CD1c-positive myeloid dendritic cell (primary cell): ENCODE measurements around the gene IVD.

Experiments
- DNase-seq: peaks from one replicate; pipeline ENCODE4 v3.0.0-alpha.2; 2016; ENCODE audit errors: extremely low spot score

Gene IVD

DNA sequence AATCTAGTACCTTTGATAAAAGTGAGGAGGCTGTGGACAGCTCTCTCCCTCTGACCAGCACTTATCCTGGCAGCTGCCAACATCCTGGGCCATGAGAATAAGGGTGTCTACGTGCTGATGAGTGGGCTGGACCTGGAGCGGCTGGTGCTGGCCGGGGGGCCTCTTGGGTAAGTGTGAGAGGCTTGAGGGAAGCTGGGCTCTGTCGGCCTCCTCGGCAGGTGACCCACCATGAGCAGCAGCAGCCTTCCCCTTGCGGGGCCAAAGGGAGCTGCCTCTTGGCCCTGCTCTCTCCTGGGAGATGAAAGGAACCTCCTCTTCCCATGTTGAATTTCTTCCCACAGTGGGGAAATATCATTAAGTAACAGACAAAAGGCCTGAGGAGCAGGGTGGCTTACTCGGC lies 9.2 kb downstream of the IVD start:
- DNase-seq = no peak

DNA sequence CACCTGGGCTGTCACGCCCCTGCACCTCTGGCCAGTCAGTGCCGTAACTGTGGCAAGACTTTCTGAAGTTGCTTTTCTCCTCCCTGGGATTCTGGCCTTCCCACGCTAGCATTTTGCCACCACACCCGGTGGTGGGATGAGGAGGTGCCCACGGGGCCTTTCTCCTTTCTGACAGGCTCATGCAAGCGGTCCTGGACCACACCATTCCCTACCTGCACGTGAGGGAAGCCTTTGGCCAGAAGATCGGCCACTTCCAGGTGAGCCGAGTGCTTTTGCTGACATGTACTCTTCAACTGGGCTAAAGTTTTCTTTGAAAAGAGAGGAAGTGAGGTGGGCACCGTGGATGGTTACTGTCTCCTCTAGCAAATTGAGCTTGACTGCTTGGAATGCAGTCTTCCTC lies 9.6 kb downstream of the IVD start:
- DNase-seq = no peak

DNA sequence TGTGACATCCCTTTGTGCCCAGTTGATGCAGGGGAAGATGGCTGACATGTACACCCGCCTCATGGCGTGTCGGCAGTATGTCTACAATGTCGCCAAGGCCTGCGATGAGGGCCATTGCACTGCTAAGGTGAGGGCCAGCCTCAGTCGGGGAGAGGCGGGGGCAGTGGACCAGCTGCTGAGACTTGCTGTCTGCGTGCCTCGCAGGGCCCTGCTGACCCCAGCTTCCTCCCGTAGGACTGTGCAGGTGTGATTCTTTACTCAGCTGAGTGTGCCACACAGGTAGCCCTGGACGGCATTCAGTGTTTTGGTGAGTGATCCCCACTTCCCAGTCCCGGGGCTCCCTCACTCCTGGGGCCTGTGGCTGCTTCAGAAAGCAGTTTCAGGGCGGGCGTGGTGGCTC lies 10.5 kb downstream of the IVD start:
- DNase-seq = no peak

GRCh38 chr15:40418126-40418525 lies 12.5 kb downstream of the IVD start:
- no peak for DNase-seq

GRCh38 chr15:40420071-40420713 lies 14.6 kb downstream of the IVD start:
- DNase-seq = no peak

GRCh38 chr15:40420793-40421192 lies 15.2 kb downstream of the IVD start:
- no peak for DNase-seq

- DNase-seq = peak; percentile 86
These were observed 15.9 kb downstream of the IVD start for GRCh38 chr15:40421246-40422157.

- DNase-seq = no peak
These were observed 19.0 kb downstream of the IVD start for GRCh38 chr15:40424483-40425115.

DNA sequence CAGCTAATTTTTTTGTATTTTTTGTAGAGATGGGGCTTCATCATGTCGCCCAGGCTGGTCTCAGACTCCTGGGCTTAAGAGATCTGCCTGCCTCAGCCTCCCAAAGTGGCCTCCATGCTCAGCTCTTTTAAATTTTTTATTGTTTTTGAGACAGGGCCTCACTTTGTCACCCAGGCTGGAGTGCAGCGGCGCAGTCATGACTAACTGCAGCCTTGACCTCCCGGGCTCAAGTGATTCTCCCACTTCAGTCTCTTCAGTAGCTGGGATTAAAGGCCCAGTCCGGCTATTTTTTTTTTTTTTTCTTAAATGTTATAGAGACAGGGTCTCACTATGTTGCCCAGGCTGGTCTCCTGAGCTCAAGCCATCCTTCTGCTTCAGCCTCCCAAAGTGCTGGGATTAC lies 20.1 kb downstream of the IVD start:
- DNase-seq = no peak

DNA sequence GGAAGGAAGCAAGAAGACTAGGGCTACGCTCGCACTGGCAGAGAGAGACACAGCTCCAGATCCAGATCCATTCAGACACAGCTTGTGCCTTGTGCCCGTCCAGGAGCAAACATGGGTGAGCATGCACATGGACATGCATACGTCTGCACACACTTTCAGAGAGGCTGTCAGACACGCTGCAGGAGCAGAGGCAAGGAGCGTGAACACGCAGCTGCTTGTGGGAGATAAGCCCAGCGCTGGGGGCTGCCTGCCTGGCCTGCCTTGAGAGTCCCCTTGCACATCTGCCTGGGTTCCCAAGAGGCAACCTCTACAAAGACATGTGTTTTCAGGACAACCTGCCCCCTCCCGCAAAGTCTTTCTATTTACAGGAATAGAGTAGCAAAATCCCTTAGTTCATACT lies 21.6 kb downstream of the IVD start:
- no peak for DNase-seq

DNA sequence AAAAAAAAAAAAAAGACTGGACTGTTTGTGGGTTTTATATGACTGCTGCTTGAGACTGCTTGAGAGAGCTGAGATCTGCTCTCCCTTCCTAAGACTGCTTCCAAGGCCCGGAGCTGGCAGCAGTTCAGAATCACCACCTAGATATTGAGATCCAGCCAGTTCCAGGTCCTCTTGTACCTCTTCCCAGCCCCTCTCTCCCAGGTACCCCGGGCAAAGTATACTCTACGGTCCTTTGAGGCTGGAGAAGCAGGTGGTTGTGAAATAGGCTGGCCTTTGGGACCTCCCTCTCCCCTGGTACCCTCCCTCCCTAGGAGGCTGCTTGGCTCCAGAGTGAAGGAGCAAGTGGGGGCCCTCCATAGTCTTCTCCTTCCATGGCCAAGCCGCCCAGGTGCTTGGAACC lies 22.6 kb downstream of the IVD start:
- DNase-seq = no peak

DNA sequence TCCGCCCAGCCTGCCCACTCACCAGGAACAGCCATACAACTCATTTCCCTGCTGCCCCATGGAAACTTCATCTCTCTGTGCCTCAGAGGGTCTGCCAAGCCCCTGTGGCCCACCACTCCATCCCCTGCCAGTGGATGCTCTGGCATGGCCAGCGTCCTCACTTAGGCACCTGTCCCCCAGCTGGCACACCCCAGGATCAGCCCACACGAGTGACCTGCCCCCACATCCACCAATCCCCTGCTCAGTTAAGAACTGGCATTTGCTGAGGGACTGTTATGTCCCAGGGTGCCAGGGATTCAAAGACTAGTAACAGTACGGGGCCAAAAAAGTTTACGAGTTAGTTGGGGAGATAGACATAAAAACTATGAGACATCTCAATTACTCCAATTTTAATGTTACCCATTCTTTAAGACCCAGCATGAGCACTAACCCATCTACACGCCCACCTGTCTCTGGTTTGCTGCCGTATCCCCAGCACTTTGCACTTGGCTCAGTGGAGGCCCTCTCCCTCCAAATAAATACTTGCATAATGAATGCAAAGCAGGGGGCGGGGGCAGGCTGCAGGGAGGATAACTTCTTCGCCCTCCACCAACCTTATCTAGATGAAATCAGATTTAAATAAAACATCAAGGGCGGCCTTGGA lies 23.6 kb downstream of the IVD start:
- DNase-seq = no peak

GRCh38 chr15:40430271-40430805 lies 24.7 kb downstream of the IVD start:
- no peak for DNase-seq

GRCh38 chr15:40435023-40435709 lies 29.6 kb downstream of the IVD start:
- no peak for DNase-seq

DNA sequence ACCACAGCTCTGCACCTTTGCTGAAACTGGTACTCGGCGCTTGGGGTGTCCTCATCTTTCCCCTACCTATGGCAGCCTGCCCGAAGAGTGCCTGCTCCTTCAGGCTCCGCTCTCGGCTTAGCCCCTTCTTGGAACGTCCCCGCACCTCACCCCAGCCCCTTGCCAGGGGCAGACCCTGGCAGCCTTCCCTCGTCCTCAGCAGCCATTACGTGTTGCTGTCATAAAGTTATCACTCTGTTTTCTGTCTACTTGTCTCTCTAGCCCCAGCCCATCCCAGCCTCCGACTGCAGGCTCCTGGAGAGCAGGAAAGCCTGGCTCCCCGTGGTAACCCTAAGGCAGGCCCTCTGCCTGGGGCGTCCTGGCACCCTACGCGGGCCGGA lies 30.1 kb downstream of the IVD start:
- no peak for DNase-seq

- no peak for DNase-seq
These were observed 30.7 kb downstream of the IVD start for GRCh38 chr15:40436116-40436891.

DNA sequence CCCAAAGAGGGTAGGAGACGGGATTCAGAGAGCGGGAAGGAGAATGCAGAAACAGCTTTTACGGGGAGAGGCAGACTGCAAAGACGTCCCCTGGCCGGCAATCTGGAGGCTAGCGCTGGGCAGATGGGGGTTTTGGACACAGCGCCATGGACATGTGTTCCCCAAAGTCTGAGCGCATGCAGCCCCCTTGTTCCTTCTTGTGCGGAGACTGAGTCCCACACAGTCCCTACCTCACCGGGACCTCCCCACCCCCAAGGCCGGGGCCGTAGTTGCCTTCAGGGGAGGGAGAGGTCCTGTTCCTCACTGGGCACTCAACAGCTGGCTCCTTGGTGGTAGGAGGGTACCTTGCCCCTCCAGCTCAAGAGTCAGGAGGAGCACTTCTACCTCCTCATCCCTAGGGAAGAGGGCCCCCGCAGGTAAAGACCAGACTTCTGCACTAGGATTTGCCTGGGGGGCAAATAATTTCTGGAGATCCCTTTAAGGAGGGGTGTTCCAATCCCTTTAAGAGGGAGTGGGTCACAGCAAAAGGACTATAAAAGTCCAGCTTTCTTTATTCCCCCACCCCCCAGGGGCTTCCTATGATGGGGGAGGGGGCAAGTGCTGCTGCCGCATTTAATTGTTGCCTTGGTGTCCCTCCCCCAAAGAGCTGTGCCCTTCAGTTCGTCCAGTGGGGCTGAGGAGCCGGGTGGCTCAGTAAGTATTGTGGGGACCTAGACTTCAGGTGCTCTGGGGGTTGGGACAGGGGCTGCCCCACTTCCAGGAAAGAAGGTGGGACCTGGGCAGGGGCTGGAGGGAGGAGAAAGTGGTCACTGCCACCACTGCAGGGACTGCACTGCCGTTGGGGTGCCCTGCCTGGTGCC lies 31.5 kb downstream of the IVD start:
- DNase-seq = no peak

- DNase-seq = no peak
These were observed 32.4 kb downstream of the IVD start for GRCh38 chr15:40437752-40438687.

DNA sequence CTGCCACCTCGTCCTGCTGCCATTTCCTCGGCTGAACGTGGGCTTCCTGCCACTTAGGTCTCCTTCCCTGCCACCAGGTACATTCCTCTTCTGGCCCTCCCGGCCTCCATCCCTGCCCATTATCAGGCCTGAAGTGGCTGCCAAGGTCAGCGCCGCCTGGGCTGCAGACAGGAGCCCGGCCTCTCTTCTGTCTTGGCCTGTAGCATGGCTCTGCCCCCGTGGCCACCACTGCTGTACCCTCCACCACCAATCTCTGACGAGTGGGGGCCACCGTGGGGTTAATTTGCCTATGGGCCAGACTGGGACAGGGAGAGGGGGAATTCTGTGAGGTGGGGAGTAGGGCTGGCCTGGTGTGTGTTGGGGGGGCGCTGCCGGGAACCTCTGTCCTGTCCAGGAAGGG lies 33.1 kb downstream of the IVD start:
- DNase-seq = no peak
